CD4-positive, alpha-beta T cell (primary cell): ENCODE data around the gene C2orf15. TPM values are rescaled to one million over a fixed set of nuclear protein-coding genes. Genes with fewer than 3 reads are reported as not detected.
A peak's percentile ranks its signal among the peaks of the same experiment; 100 is the strongest.

ENCODE experiments used
- ATAC-seq: fragments of 200-7000 bp; cut with Tn5 transposase; one replicate; pipeline ENCODE4 v1.10.0; 2022; ENCODE audit warnings: mild to moderate bottlenecking; ENCODE audit not compliant: poor library complexity
- CTCF ChIA-PET: fragments of 350-600 bp; sonication (Branson Sonifier 250); formaldehyde crosslinking; loops from one replicate; lab custom pipeline; 2021; ENCODE audit warnings: antibody characterized with exemption, inconsistent platforms; lab: Charles Lee
- POLR2A ChIA-PET: fragments of 350-600 bp; sonication (Branson Sonifier 250); formaldehyde crosslinking; loops from one replicate; lab custom pipeline; 2021; ENCODE audit warnings: antibody characterized with exemption, inconsistent platforms; lab: Charles Lee
- DNase-seq, 14 experiments: peaks; one replicate each; pipeline ENCODE4 v3.0.0-alpha.2; 2013 to 2020; ENCODE audit warnings: mixed read lengths in 2 of 14
- H3K27ac ChIP-seq, 2 donors: one replicate each; pipeline versions ENCODE4 v1.5.1 to v1.7.0; 2013; ENCODE audit warnings: low read length in 2 of 2, low read depth in 1 of 2, mild to moderate bottlenecking in 1 of 2
- H3K27me3 ChIP-seq, 2 experiments: 1 replicate in 1 of 2; 2 replicates in 1 of 2; pipeline versions ENCODE4 v1.6.1 to v1.7.0; 2013; ENCODE audit warnings: low read length in 2 of 2, control low read depth in 1 of 2, mild to moderate bottlenecking in 1 of 2, moderate library complexity in 1 of 2; ENCODE audit not compliant: insufficient read depth in 2 of 2, control insufficient read depth in 1 of 2
- H3K36me3 ChIP-seq: one replicate; pipeline ENCODE4 v1.6.1; 2013; ENCODE audit warnings: low read length, control low read depth; ENCODE audit not compliant: insufficient read depth
- H3K4me1 ChIP-seq: one replicate; pipeline ENCODE4 v1.6.1; 2013; ENCODE audit warnings: low read length, control low read depth; ENCODE audit not compliant: insufficient read depth
- H3K4me3 ChIP-seq: one replicate; pipeline ENCODE4 v1.5.1; 2013; ENCODE audit warnings: mild to moderate bottlenecking, low read length, moderate library complexity
- H3K9me3 ChIP-seq, 2 experiments: 1 replicate in 1 of 2; 2 replicates in 1 of 2; pipeline versions ENCODE4 v1.6.1 to v1.7.0; 2013; ENCODE audit warnings: low read length in 2 of 2, mild to moderate bottlenecking in 2 of 2, control low read depth in 1 of 2, moderate library complexity in 1 of 2; ENCODE audit not compliant: control insufficient read depth in 1 of 2, insufficient read depth in 1 of 2
- H3K27ac Mint-ChIP-seq: one replicate; pipeline ENCODE4 v1.8.0; 2020; ENCODE audit warnings: mixed read lengths
- H3K27me3 Mint-ChIP-seq: one replicate; pipeline ENCODE4 v1.8.0; 2021; ENCODE audit warnings: mixed read lengths
- H3K36me3 Mint-ChIP-seq: one replicate; pipeline ENCODE4 v1.8.0; 2021; ENCODE audit warnings: low read depth, mixed read lengths
- H3K4me1 Mint-ChIP-seq: one replicate; pipeline ENCODE4 v1.8.0; 2021; ENCODE audit warnings: low read depth, mixed read lengths
- H3K4me3 Mint-ChIP-seq: one replicate; pipeline ENCODE4 v1.8.0; 2020; ENCODE audit warnings: mild to moderate bottlenecking, mixed read lengths
- H3K9me3 Mint-ChIP-seq: one replicate; pipeline ENCODE4 v1.8.0; 2020; ENCODE audit warnings: mixed read lengths
- CTCF ChIP-seq: fragments of 200-600 bp; IDR thresholded peaks from one replicate; pipeline ENCODE4 v1.8.0; 2022; ENCODE audit warnings: antibody characterized with exemption, mild to moderate bottlenecking
- intact Hi-C, 2 experiments: fragments of 100-400 bp; cut with DNase I in 1 of 2; cut with micrococcal nuclease in 1 of 2; formaldehyde crosslinking; loops; one replicate each; pipeline versions ENCODE4 v1.15.1 to v1.9.0; 2023 to 2025; cut with DNase I, micrococcal nuclease
- total RNA-seq, 174 experiments: library from RNA in 2 of 174; stranded (reverse) in 2 of 174; gene quantifications; one replicate each; pipeline ENCODE4 v1.2.3 and lab custom pipeline; 2021 to 2026

The C2orf15 gene
- total RNA-seq, 2 experiments from 2014 or later, result 2.1 to 2.8 TPM

GRCh38 chr2:99181624-99182000, 40.1 kb downstream of the C2orf15 start:
- Mint-ChIP-seq H3K9me3 (no peaks in the 10 kb centered on the region), H3K4me1 (peaks cover 76% of the 10 kb centered on the region), H3K27me3 (no peaks in the 10 kb centered on the region), H3K4me3 (peak overlapping the region; percentile 97), H3K27ac (peak overlapping the region; percentile 92), H3K36me3 (peaks cover 33% of the 10 kb centered on the region)
- peak overlapping the region; percentile 74 to 78 for H3K27ac ChIP-seq
- peak in 1 of 14 experiments; percentile 7 for DNase-seq
- peaks cover 11% of the 10 kb centered on the region for H3K36me3 ChIP-seq
- intact Hi-C loops, result loop anchor here (1.0 to 10.0 kb wide), 10 partner anchors 26 to 1187 kb away; partner anchors contain the start of genes C2orf15 (in 2 of the 2), TXNDC9 (in 2 of the 2), COA5 (in 1 of the 2) and LIPT1 (in 1 of the 2)
- ChIA-PET POLR2A (interaction anchor here (0.8 to 3.3 kb wide), 5 partner anchors 11 to 309 kb away, joined by 3 to 32 read pairs (median 15); partner anchors contain the start of genes EIF5B, LIPT1, REV1 and TSGA10), CTCF (interaction anchor here (1.1 kb wide), 1 partner anchor 155 kb away, joined by 4 read pairs; the partner anchor contains the start of gene EIF5B)
- no peak for TF ChIP-seq CTCF
- peaks cover 29% of the 10 kb centered on the region for H3K4me1 ChIP-seq
- no peaks in the 10 kb centered on the region for H3K9me3 ChIP-seq
- peak overlapping the region; percentile 74 for H3K4me3 ChIP-seq
- no peaks in the 10 kb centered on the region for H3K27me3 ChIP-seq
- no peak for ATAC-seq

- Histone ChIP-seq H3K36me3 (peaks cover 19% of the 10 kb centered on the region), H3K4me1 (peaks cover 29% of the 10 kb centered on the region), H3K9me3 (no peaks in the 10 kb centered on the region), H3K27me3 (no peaks in the 10 kb centered on the region), H3K27ac (no peak overlapping the region), H3K4me3 (no peak overlapping the region)
- peaks cover 28% of the 10 kb centered on the region for H3K36me3 Mint-ChIP-seq
- ChIA-PET POLR2A (no interaction called here), CTCF (no interaction called here)
- peaks cover 63% of the 10 kb centered on the region for H3K4me1 Mint-ChIP-seq
- no peak for ATAC-seq
- no peaks in the 10 kb centered on the region for H3K9me3 Mint-ChIP-seq
- TF ChIP-seq CTCF, result no peak
- peak overlapping the region; percentile 64 for H3K4me3 Mint-ChIP-seq
- DNase-seq, result no peak
- no peaks in the 10 kb centered on the region for H3K27me3 Mint-ChIP-seq
- peak overlapping the region; percentile 14 for H3K27ac Mint-ChIP-seq
- intact Hi-C loops, result loop anchor here in 1 of 2 experiments (10.0 kb wide), 1 partner anchor 1188 kb away; the partner anchor contains the start of gene TMEM131
These were observed 41.5 kb downstream of the C2orf15 start for GRCh38 chr2:99183025-99183424.

- ChIA-PET POLR2A (interaction anchor here (1.3 kb wide), 1 partner anchor 43 kb away, joined by 4 read pairs; the partner anchor contains the start of gene C2orf15), CTCF (no interaction called here)
- peaks cover 34% of the 10 kb centered on the region for H3K36me3 Mint-ChIP-seq
- Histone ChIP-seq H3K9me3 (no peaks in the 10 kb centered on the region), H3K4me3 (no peak overlapping the region), H3K4me1 (peaks cover 19% of the 10 kb centered on the region), H3K27me3 (no peaks in the 10 kb centered on the region), H3K27ac (no peak overlapping the region), H3K36me3 (peaks cover 25% of the 10 kb centered on the region)
- DNase-seq, result no peak
- H3K4me3 Mint-ChIP-seq, result no peak overlapping the region
- intact Hi-C loops, result loop anchor here in 1 of 2 experiments (10.0 kb wide), 1 partner anchor 1190 kb away; the partner anchor contains the start of gene TMEM131
- H3K27me3 Mint-ChIP-seq, result no peaks in the 10 kb centered on the region
- peaks cover 54% of the 10 kb centered on the region for H3K4me1 Mint-ChIP-seq
- peak overlapping the region; percentile 25 for H3K27ac Mint-ChIP-seq
- TF ChIP-seq CTCF, result no peak
- no peaks in the 10 kb centered on the region for H3K9me3 Mint-ChIP-seq
- no peak for ATAC-seq
These were observed 43.3 kb downstream of the C2orf15 start for GRCh38 chr2:99184811-99185210.
